ENCODE measurements around the gene DCTPP1.
"Not testable (repeated sequence)": the region's sequence is repeated elsewhere in the genome, so short reads cannot be mapped to it uniquely, and the experiment has no call there.

Gene DCTPP1

DNA sequence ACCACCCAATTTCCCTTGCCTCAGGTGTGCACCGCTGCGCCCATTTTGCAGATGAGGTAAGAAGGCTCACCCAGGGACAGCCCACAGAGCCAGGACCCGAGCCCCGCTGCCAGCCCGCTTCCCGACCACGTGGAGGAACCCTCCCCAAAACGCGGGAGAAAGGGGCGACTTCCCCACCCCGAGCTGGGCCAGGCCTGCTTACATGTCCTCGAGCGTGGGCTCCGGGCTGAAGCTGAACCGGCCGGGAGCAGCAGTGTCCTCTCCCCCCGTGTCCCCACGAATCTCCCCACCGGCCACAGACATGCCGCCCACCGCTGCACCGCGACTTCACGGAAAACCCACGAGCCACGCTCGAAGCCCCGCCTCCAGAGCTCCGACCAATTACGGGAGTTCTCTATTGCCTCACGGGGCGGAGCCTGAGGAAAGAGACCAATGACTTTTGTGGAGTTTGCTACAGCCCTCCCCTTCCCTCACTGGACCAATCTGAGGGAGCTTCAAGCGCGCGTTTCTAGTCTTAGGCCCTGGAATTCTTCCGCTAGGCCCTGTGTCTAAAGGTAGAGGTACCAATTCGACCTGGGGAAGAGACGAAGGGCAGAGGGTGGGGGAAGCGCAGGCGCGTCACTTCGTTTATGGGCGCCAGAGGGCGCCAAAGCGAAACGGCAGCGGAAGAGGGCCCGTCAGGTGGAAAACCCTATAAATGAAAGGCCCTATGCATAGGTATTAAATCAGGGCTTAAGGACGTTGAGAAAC, at the start of gene DCTPP1:
DCTPP1 (minus strand) TSS at position 353 of the 750 bp plus-strand sequence; CDS start at position 303, 50 bp downstream.
- TF ChIP-seq, protein P1, sequence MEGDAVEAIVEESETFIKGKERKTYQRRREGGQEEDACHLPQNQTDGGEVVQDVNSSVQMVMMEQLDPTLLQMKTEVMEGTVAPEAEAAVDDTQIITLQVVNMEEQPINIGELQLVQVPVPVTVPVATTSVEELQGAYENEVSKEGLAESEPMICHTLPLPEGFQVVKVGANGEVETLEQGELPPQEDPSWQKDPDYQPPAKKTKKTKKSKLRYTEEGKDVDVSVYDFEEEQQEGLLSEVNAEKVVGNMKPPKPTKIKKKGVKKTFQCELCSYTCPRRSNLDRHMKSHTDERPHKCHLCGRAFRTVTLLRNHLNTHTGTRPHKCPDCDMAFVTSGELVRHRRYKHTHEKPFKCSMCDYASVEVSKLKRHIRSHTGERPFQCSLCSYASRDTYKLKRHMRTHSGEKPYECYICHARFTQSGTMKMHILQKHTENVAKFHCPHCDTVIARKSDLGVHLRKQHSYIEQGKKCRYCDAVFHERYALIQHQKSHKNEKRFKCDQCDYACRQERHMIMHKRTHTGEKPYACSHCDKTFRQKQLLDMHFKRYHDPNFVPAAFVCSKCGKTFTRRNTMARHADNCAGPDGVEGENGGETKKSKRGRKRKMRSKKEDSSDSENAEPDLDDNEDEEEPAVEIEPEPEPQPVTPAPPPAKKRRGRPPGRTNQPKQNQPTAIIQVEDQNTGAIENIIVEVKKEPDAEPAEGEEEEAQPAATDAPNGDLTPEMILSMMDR (IDR thresholded peaks at IDR 0.05; ENCODE audit: insufficient read depth, low read depth, low read length, missing control alignments): peak; percentile 85
- peak; percentile 99 for DNase-seq (ENCODE audit: low read depth)

DNA sequence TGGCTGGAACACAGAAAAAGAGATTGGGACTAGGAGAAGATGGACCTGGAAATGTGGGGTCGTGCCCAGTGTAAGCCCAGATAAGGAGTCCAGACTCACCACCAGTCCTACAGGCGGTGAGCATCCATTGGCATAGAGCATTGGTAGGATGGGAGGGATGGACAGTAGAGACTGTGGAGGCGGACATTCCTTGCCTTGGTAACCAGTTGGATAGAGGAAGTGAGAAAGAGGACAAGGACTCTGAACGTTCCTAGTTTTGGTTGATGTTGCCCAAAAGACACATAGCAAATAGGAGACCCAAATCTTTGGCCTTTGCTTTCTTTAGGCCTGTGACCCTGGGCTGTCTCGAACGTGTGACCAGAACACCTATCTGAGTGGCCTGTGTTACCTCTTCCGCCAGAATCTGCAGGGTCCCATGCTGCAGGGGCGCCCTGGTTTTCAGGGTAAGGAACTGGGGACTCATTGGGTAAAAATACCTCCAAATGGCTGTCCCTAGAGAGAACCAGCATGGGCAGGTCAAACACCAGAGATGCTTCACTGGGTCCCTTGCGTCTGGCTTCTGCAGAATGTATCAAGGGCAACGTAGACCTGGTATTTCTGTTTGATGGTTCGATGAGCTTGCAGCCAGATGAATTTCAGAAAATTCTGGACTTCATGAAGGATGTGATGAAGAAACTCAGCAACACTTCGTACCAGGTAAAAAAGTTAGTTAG, 49.1 kb upstream of the DCTPP1 start:
- TF ChIP-seq, protein P1 (IDR thresholded peaks at IDR 0.05; ENCODE audit: insufficient read depth, low read depth, low read length, missing control alignments): no peak
- no peak overlapping the region for H3K4me3 ChIP-seq (ENCODE audit: low read depth, low read length)
- no peak for DNase-seq (ENCODE audit: low read depth)

More for the DNA sequence above, at the start of gene DCTPP1:
- H3K4me3 ChIP-seq (ENCODE audit: low read depth, low read length): peak within 1 kb of the TSS; percentile 89

DNA sequence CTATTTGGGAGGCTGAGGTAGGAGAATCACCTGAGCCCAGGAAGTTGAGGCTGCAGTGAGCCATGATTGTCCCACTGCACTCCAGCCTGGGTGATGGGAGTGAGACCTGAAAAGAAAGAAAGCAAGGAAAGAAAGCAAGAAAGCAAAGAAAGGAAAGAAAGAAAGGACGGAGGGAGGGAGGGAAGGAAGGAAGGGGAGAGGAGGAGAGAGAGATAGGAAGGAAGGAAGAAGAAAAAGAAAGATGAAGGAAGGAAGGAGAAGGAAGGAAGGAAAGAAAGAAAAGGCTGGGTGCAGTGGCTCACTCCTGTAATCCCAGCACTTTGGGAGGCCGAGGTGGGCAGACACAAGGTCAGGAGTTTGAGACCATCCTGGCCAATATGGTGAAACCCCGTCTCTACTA, 47.9 kb upstream of the DCTPP1 start:
- not testable (repeated sequence) for DNase-seq (ENCODE audit: low read depth); H3K4me3 ChIP-seq (ENCODE audit: low read depth, low read length)

DNA sequence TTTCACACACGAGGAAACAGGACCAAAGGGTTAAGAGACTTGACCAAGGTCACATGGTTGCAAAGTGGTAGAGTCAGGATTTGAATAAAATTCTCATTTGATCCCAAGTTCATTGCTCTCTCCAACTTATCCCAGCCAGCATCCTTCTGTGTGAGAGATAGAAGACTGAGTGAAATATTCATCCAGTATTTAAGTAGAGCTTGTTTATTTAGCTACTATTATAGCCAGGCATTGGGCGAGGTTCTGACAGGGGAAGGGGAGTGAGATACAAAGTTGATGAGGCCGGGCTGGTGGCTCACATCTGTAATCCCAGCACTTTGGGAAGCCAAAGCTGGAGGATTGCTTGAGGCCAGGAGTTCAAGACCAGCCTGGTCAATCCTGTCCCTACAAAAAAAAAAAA, 47.2 kb upstream of the DCTPP1 start:
- DNase-seq (ENCODE audit: low read depth): no peak
- TF ChIP-seq, protein P1 (IDR thresholded peaks at IDR 0.05; ENCODE audit: insufficient read depth, low read depth, low read length, missing control alignments): no peak
- no peak overlapping the region for H3K4me3 ChIP-seq (ENCODE audit: low read depth, low read length)

DNA sequence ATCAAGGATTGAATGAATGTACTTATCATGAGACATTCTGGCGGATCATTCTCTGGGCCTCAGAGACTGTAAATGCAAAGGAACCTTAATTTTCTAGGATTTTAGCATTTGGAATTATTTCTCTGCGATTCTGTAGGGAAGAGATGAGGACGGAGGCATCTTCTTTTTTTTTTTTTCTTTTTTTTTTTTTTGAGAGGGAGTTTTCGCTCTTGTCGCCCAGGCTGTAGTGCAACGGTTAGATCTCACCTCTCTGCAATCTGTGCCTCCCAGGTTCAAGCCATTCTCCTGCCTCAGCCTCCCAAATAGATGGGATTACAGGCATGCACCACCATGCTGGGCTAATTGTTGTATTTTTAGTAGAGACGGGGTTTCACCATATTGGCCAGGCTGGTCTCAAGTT, 44.9 kb upstream of the DCTPP1 start:
- no peak overlapping the region for H3K4me3 ChIP-seq (ENCODE audit: low read depth, low read length)
- TF ChIP-seq, protein P1 (IDR thresholded peaks at IDR 0.05; ENCODE audit: insufficient read depth, low read depth, low read length, missing control alignments): no peak
- no peak for DNase-seq (ENCODE audit: low read depth)

DNA sequence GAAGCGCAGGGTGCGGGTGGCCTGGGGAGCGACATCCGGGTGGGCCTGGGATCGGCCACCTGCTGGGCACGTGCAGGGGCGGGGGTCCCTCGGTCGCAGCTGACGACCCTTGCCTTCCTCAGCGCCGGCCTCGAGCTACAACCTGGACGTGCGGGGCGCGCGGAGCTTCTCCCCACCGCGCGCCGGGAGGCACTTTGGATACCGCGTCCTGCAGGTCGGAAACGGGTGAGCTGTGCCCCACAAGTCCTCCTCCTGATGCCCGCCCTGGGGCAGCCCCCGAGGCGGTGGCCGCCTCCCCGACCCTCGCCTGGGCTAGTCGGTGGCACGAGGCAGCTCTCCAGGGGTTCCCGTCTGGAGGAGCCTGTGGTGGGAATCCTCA, 44.2 kb upstream of the DCTPP1 start:
- DNase-seq (ENCODE audit: low read depth): no peak
- H3K4me3 ChIP-seq (ENCODE audit: low read depth, low read length): peak overlapping the region; percentile 79
- TF ChIP-seq, protein P1 (IDR thresholded peaks at IDR 0.05; ENCODE audit: insufficient read depth, low read depth, low read length, missing control alignments): no peak

DNA sequence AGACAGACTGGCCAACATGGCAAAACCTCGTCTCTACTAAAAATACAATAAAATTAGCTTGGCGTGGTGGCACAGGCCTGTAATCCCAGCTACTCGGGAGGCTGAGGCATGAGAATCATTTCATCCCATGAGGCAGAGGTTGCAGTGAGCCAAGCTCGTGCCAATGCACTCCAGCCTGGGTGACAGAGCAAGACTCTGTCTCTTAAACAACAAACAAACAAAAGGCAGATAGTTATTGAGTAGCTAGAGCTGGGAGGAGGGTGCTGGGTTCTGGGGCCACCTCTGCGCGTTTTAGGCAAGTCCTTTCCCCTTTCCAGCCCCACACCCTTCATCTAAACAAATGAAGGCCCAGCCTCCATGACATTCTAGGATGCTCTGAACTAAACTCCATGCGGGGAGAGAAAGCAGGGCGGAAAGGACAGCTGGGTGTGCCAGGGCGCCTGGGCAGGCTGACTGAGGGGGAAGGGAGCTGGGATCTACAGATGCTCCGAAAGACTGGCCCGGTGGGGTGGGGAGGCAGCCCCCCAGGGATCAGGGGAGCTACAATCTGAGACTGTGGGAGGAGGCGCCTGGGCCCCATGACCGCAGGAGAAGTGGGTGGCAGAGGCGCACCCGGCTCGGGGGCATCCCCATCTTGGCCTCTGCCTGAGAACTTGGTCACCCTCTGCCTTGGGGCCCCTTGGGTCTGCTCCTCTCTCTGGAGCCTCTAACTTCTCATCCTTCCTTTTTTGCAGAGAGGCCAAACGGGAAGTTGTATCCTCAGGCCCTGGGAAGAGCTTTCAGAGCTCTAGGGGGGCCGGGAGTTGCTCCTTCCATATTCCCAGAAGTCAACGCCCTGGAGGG, 43.6 kb upstream of the DCTPP1 start:
- TF ChIP-seq, protein P1 (IDR thresholded peaks at IDR 0.05; ENCODE audit: insufficient read depth, low read depth, low read length, missing control alignments): no peak
- peak; percentile 64 for DNase-seq (ENCODE audit: low read depth)
- peak overlapping the region; percentile 79 for H3K4me3 ChIP-seq (ENCODE audit: low read depth, low read length)
